ENCODE data around the gene ACOT11. TPM values are rescaled to one million over a fixed set of nuclear protein-coding genes. Genes with fewer than 3 reads are reported as not detected.

ACOT11 gene
- total and polyA plus RNA-seq, 10 of the 15 experiments (the other 5 are each of a cell fraction or from before 2014, with no cell fraction given), result 0.04 to 0.85 (median 0.39) TPM; not detected in 1

- intact Hi-C loops (cut with micrococcal nuclease; ENCODE audit: unreplicated experiment), result no loop called here
- Histone ChIP-seq H4K20me1 (ENCODE audit: control insufficient read depth, insufficient read depth) (no peaks in the 10 kb centered on the region), H3K9me3 (replicated peaks; ENCODE audit: control insufficient read depth, insufficient read depth, low read length) (no peaks in the 10 kb centered on the region), H3K36me3 (ENCODE audit: control insufficient read depth in 2 of 2, insufficient read depth in 2 of 2, low read length in 1 of 2) (no peaks in the 10 kb centered on the region), H3K4me3 (no peak overlapping the region), H3K4me1 (ENCODE audit: control insufficient read depth, insufficient read depth, low read length) (no peaks in the 10 kb centered on the region; the same call in 1 of the 2 replicates), H2AFZ (ENCODE audit: control insufficient read depth, low read depth, low read length) (no peak overlapping the region), H3K27me3 (replicated peaks in 1 of 2; ENCODE audit: control insufficient read depth in 2 of 2, insufficient read depth in 2 of 2, low read length in 1 of 2) (no peaks in the 10 kb centered on the region), H3K9ac (ENCODE audit: control insufficient read depth, insufficient read depth, low read length) (no peak overlapping the region), H3K27ac (ENCODE audit: control insufficient read depth, insufficient read depth) (no peak overlapping the region), H3K4me2 (ENCODE audit: control insufficient read depth, insufficient read depth) (no peak overlapping the region), H3K79me2 (ENCODE audit: control insufficient read depth, insufficient read depth, low read length) (no peaks in the 10 kb centered on the region)
- BruUV-seq (replicated peaks), result no TSS peak
- DNase-seq (ENCODE audit: low read depth, low spot score) (no peak), ATAC-seq (no peak), FAIRE-seq (no peak)
- no peak for TF ChIP-seq NFYA (IDR thresholded peaks at IDR 0.05; ENCODE audit: borderline replicate concordance, low read depth, low read length)
- no peak for TF ChIP-seq SKIL (IDR thresholded peaks at IDR 0.05; ENCODE audit: low read depth, poor library complexity, severe bottlenecking)
- TF ChIP-seq MYB (IDR thresholded peaks at IDR 0.05; ENCODE audit: borderline replicate concordance, low read depth, low read length), result no peak
- no peak for TF ChIP-seq RCOR1 (conservative IDR thresholded peaks at IDR 0.05; ENCODE audit: low read depth, low read length)
- no peak for TF ChIP-seq ZBED1 (IDR thresholded peaks at IDR 0.05; ENCODE audit: borderline replicate concordance)
- TF ChIP-seq KAT2A (conservative IDR thresholded peaks at IDR 0.05; ENCODE audit: control insufficient read depth, low read depth, low read length), result no peak
- no peak for TF ChIP-seq POLR2AphosphoS5 (IDR thresholded peaks at IDR 0.05; ENCODE audit: low read length)
- no peak for TF ChIP-seq CEBPZ (IDR thresholded peaks at IDR 0.05; ENCODE audit: low read depth, low read length)
- no peak for TF ChIP-seq MLLT1 (IDR thresholded peaks at IDR 0.05)
- no peak for TF ChIP-seq JUNB (IDR thresholded peaks at IDR 0.05)
- ChIA-PET CTCF (interaction anchor here (1.0 to 1.2 kb wide), 2 partner anchors 12 to 366 kb away, joined by 3 read pairs; no protein-coding TSS in a partner anchor), RAD21 (ENCODE audit: unreplicated experiment) (no interaction called here), SMC1A (ENCODE audit: uncharacterized antibody, unreplicated experiment) (no interaction called here), POLR2A (no interaction called here)
- in situ Hi-C loops (cut with MboI), result no loop called here
- 52% methylated on average over 4 of the region's 4 CpGs for WGBS (ENCODE audit: insufficient coverage, insufficient replicate concordance, low lambda C conversion rate, missing lambda C conversion rate)
Observed at GRCh38 chr1:54579337-54579781, 31.3 kb downstream of the ACOT11 start.
